GM19240 (cell line): ENCODE data around the gene PLEKHG3.
"Not testable (repeated sequence)": the region's sequence is repeated elsewhere in the genome, so short reads cannot be mapped to it uniquely, and the experiment has no call there.

Experiments
- DNase-seq: peaks from one replicate; pipeline ENCODE4 v3.0.0; 2011; ENCODE audit warnings: low spot score; ENCODE audit not compliant: insufficient read length

PLEKHG3 gene

GRCh38 chr14:64688031-64688430 is 16.2 kb upstream of the PLEKHG3 start:
- no peak for DNase-seq

- DNase-seq = no peak
Observed at GRCh38 chr14:64688811-64689281, 15.4 kb upstream of the PLEKHG3 start.

GRCh38 chr14:64689289-64689688 is 14.9 kb upstream of the PLEKHG3 start:
- DNase-seq = no peak

- not testable (repeated sequence) for DNase-seq
Observed at GRCh38 chr14:64690607-64691006, 13.6 kb upstream of the PLEKHG3 start.

GRCh38 chr14:64691376-64691775 is 12.8 kb upstream of the PLEKHG3 start:
- DNase-seq = no peak

GRCh38 chr14:64692189-64692985 is 11.8 kb upstream of the PLEKHG3 start:
- no peak for DNase-seq

- no peak for DNase-seq
Observed at GRCh38 chr14:64692986-64693809, 11.0 kb upstream of the PLEKHG3 start.

GRCh38 chr14:64693810-64694165 is 10.4 kb upstream of the PLEKHG3 start:
- DNase-seq = no peak

- no peak for DNase-seq
Observed at GRCh38 chr14:64695071-64695470, 9.2 kb upstream of the PLEKHG3 start.

- no peak for DNase-seq
Observed at GRCh38 chr14:64696355-64696857, 7.8 kb upstream of the PLEKHG3 start.

- DNase-seq = no peak
Observed at GRCh38 chr14:64698903-64699302, 5.3 kb upstream of the PLEKHG3 start.

- no peak for DNase-seq
Observed at GRCh38 chr14:64700290-64700689, 3.9 kb upstream of the PLEKHG3 start.

- DNase-seq = no peak
Observed at GRCh38 chr14:64700894-64701293, 3.3 kb upstream of the PLEKHG3 start.

GRCh38 chr14:64701660-64702059 is 2.6 kb upstream of the PLEKHG3 start:
- no peak for DNase-seq

GRCh38 chr14:64702493-64703394 is 1.5 kb upstream of the PLEKHG3 start:
- no peak for DNase-seq

GRCh38 chr14:64703395-64704142 is 655 bp upstream of the PLEKHG3 start:
- DNase-seq = no peak

GRCh38 chr14:64704743-64705380 is 638 bp downstream of the PLEKHG3 start:
- DNase-seq = no peak

GRCh38 chr14:64705381-64706118 is 1.3 kb downstream of the PLEKHG3 start:
- DNase-seq = no peak

- no peak for DNase-seq
Observed at GRCh38 chr14:64706119-64706592, 1.9 kb downstream of the PLEKHG3 start.
